Astrocyte (in vitro differentiated cells and primary cell): ENCODE measurements around the gene SCYL1. TPM values are rescaled to one million over a fixed set of nuclear protein-coding genes. Genes with fewer than 3 reads are reported as not detected.

ENCODE experiments used
- DNase-seq: peaks from one replicate; pipeline ENCODE4 v3.0.0-alpha.2; 2010; ENCODE audit warnings: low read depth
- FAIRE-seq: peaks from 2 replicates; lab custom pipeline; 2011; peaks lifted over from hg19 to GRCh38; lab: Jason Lieb, UNC
- H2AFZ ChIP-seq: 2 replicates; pipeline ENCODE4 v1.6.0; 2012; ENCODE audit warnings: low read depth, low read length, inconsistent platforms
- H3K27ac ChIP-seq: 2 replicates; pipeline ENCODE4 v1.5.1; 2011; ENCODE audit warnings: low read depth, low read length, inconsistent platforms
- H3K27me3 ChIP-seq: 2 replicates; pipeline ENCODE4 v1.6.0; 2011; ENCODE audit warnings: low read length, inconsistent platforms; ENCODE audit not compliant: insufficient read depth
- H3K36me3 ChIP-seq: 2 replicates; pipeline ENCODE4 v1.5.1; 2011; ENCODE audit warnings: low read length, inconsistent platforms; ENCODE audit not compliant: insufficient read depth
- H3K4me1 ChIP-seq: 2 replicates; pipeline ENCODE4 v1.5.1; 2011; ENCODE audit warnings: low read length, inconsistent platforms; ENCODE audit not compliant: insufficient read depth
- H3K4me2 ChIP-seq: 2 replicates; pipeline ENCODE4 v1.6.0; 2012; ENCODE audit warnings: low read length, inconsistent platforms
- H3K4me3 ChIP-seq: 2 replicates; pipeline ENCODE4 v1.5.1; 2011; ENCODE audit warnings: low read depth, mild to moderate bottlenecking, low read length, inconsistent platforms; ENCODE audit not compliant: insufficient read depth
- H3K79me2 ChIP-seq: 2 replicates; pipeline ENCODE4 v1.6.0; 2012; ENCODE audit warnings: mild to moderate bottlenecking, low read length, inconsistent platforms; ENCODE audit not compliant: insufficient read depth
- H3K9ac ChIP-seq: 2 replicates; pipeline ENCODE4 v1.6.0; 2012; ENCODE audit warnings: mild to moderate bottlenecking, low read length, inconsistent platforms
- H3K9me3 ChIP-seq: 2 replicates; pipeline ENCODE4 v1.5.1; 2012; ENCODE audit warnings: low read depth, mild to moderate bottlenecking, low read length, inconsistent platforms; ENCODE audit not compliant: insufficient read depth
- H4K20me1 ChIP-seq: 2 replicates; pipeline ENCODE4 v1.6.0; 2012; ENCODE audit warnings: low read length, inconsistent platforms; ENCODE audit not compliant: insufficient read depth
- H3K27ac Mint-ChIP-seq: one replicate; pipeline ENCODE4 v1.8.0; 2021; ENCODE audit warnings: mild to moderate bottlenecking, mixed read lengths; ENCODE audit not compliant: unreplicated experiment
- H3K27me3 Mint-ChIP-seq: one replicate; pipeline ENCODE4 v1.8.0; 2021; ENCODE audit warnings: low read depth, mixed read lengths; ENCODE audit not compliant: unreplicated experiment
- H3K36me3 Mint-ChIP-seq: one replicate; pipeline ENCODE4 v1.8.0; 2021; ENCODE audit warnings: low read depth, mixed read lengths; ENCODE audit not compliant: unreplicated experiment
- H3K4me1 Mint-ChIP-seq: one replicate; pipeline ENCODE4 v1.8.0; 2021; ENCODE audit warnings: low read depth, mixed read lengths; ENCODE audit not compliant: unreplicated experiment
- H3K4me3 Mint-ChIP-seq: one replicate; pipeline ENCODE4 v1.8.0; 2021; ENCODE audit warnings: mild to moderate bottlenecking, moderate library complexity, mixed read lengths; ENCODE audit not compliant: unreplicated experiment
- H3K9me3 Mint-ChIP-seq: one replicate; pipeline ENCODE4 v1.8.0; 2021; ENCODE audit warnings: mild to moderate bottlenecking, mixed read lengths; ENCODE audit not compliant: unreplicated experiment
- EZH2 ChIP-seq: IDR thresholded peaks from 2 replicates; pipeline ENCODE4 v1.6.1; 2012; ENCODE audit warnings: mild to moderate bottlenecking, low read length, inconsistent platforms; ENCODE audit not compliant: insufficient read depth
- total RNA-seq: library from RNA; stranded (reverse); gene quantifications from 2 replicates; pipeline ENCODE4 v1.2.1, GENCODE V29; 2021
- TF ChIP-seq, protein P1 (sequence below): IDR thresholded peaks from 2 replicates; pipeline ENCODE4 v1.5.1; 2011; ENCODE audit warnings: low read depth, mild to moderate bottlenecking, inconsistent platforms, low read length, moderate library complexity; ENCODE audit not compliant: insufficient read depth

The SCYL1 gene
- total RNA-seq, 1 donor from 2014 or later, result 106 TPM

DNA sequence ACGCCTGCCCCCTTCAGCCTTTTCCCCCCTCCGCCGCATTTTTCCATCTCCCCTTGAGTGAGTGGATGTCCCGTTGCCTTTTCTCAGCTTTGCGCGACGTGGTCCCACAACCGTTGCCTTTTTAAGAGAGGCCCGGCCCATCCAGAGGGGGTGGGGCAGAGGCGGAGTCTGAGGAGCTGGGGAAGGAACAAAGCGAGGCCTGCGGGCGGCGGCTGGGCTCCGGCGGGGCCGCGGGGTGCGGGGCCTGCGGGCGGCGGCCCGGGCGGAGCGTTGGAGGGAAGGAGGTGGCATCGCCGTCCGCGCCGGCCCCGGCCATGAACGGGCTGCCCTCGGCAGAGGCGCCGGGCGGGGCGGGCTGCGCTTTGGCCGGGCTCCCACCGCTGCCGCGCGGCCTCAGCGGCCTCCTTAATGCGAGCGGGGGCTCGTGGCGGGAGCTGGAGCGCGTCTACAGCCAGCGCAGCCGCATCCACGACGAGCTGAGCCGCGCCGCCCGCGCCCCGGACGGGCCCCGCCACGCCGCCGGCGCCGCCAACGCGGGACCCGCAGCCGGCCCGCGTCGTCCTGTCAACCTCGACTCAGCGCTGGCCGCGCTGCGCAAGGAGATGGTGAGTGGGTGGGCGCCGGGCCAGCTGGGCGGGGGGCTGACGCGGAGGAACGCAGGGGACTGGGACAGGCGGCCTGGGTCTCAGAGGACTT, 47.6 kb downstream of the SCYL1 start, which contains the start of gene FAM89B:
Gene FAM89B, plus strand, starts transcription at position 183 of the 696 bp plus-strand sequence. Its CDS starts 132 bp downstream, at position 315.
- Histone ChIP-seq H3K36me3 (no peaks in the 10 kb centered on the region), H3K27me3 (no peaks in the 10 kb centered on the region), H3K79me2 (peaks cover 54% of the 10 kb centered on the region), H3K4me3 (peak within 1 kb of the TSS; percentile 91), H3K9me3 (no peaks in the 10 kb centered on the region), H2AFZ (no peak within 1 kb of the TSS), H3K4me2 (peak within 1 kb of the TSS; percentile 98), H3K4me1 (peaks cover 64% of the 10 kb centered on the region), H4K20me1 (peaks cover 33% of the 10 kb centered on the region), H3K9ac (peak within 1 kb of the TSS; percentile 91), H3K27ac (no peak within 1 kb of the TSS)
- H3K27ac Mint-ChIP-seq, result peak within 1 kb of the TSS; percentile 85
- no peak for TF ChIP-seq EZH2
- TF ChIP-seq, protein P1, sequence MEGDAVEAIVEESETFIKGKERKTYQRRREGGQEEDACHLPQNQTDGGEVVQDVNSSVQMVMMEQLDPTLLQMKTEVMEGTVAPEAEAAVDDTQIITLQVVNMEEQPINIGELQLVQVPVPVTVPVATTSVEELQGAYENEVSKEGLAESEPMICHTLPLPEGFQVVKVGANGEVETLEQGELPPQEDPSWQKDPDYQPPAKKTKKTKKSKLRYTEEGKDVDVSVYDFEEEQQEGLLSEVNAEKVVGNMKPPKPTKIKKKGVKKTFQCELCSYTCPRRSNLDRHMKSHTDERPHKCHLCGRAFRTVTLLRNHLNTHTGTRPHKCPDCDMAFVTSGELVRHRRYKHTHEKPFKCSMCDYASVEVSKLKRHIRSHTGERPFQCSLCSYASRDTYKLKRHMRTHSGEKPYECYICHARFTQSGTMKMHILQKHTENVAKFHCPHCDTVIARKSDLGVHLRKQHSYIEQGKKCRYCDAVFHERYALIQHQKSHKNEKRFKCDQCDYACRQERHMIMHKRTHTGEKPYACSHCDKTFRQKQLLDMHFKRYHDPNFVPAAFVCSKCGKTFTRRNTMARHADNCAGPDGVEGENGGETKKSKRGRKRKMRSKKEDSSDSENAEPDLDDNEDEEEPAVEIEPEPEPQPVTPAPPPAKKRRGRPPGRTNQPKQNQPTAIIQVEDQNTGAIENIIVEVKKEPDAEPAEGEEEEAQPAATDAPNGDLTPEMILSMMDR, result no peak
- no peaks in the 10 kb centered on the region for H3K9me3 Mint-ChIP-seq
- H3K4me3 Mint-ChIP-seq, result peak within 1 kb of the TSS; percentile 98
- H3K27me3 Mint-ChIP-seq, result no peaks in the 10 kb centered on the region
- H3K4me1 Mint-ChIP-seq, result peaks cover 34% of the 10 kb centered on the region
- DNase-seq, result peak; percentile 70
- FAIRE-seq, result no peak
- peaks cover 2% of the 10 kb centered on the region for H3K36me3 Mint-ChIP-seq

DNA sequence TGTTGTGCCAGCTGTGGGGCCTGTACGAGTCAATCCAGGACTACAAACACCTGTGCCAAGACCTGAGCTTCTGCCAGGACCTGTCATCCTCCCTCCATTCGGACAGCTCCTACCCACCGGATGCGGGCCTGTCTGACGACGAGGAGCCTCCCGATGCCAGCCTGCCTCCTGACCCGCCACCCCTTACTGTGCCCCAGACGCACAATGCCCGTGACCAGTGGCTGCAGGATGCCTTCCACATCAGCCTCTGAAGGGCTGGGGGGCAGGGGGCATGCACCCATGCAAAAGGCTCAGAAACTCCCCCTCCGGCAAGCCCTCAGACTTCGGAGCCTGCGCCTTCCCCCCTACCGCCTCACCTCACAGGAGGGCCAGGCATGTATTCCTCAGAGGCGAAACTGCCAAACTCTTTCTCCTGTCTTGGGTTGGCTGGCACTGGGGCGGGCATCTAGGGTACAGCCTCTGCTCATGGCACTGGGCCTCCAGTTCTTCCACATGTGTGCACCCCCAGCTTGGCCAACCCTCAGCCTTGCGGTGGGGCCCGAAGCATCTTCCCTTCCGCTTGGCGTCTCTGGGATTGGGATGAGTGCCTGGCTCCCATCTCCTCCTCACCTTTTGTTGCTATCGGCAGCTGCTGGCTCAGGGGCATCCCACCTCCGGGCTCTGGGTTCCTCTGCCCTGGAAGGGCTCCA, 48.7 kb downstream of the SCYL1 start:
- Histone ChIP-seq H2AFZ (no peak overlapping the region), H3K9ac (peak overlapping the region; percentile 79), H3K79me2 (peaks cover 46% of the 10 kb centered on the region), H3K9me3 (no peaks in the 10 kb centered on the region), H4K20me1 (peaks cover 43% of the 10 kb centered on the region), H3K4me2 (peak overlapping the region; percentile 98), H3K4me3 (peak overlapping the region; percentile 79), H3K27me3 (no peaks in the 10 kb centered on the region), H3K4me1 (peaks cover 70% of the 10 kb centered on the region), H3K36me3 (no peaks in the 10 kb centered on the region), H3K27ac (no peak overlapping the region)
- Mint-ChIP-seq H3K27ac (peak overlapping the region; percentile 26), H3K4me1 (peaks cover 34% of the 10 kb centered on the region), H3K36me3 (peaks cover 2% of the 10 kb centered on the region), H3K27me3 (peaks cover 5% of the 10 kb centered on the region), H3K9me3 (no peaks in the 10 kb centered on the region), H3K4me3 (peak overlapping the region; percentile 85)
- FAIRE-seq (no peak), DNase-seq (no peak)
- TF ChIP-seq, protein P1, result no peak
- no peak for TF ChIP-seq EZH2
